Gastrocnemius medialis (tissue), 4 donors: ENCODE results near the gene PLPPR1. TPM values are rescaled to one million over a fixed set of nuclear protein-coding genes. Genes with fewer than 3 reads are reported as not detected.
A peak's percentile ranks its signal among the peaks of the same experiment; 100 is the strongest.

Experiments
- ATAC-seq, 2 donors: fragments of 150-250 bp; one replicate each; pipeline ENCODE4 v1.9.1; 2016
- DNase-seq, 2 donors: peaks; one replicate each; pipeline ENCODE4 v3.0.0-alpha.2; 2019
- H3K27ac ChIP-seq, 4 donors: fragments of 200-600 bp; sonication (generic); 1 replicate in 1 of 4; 2 replicates in 3 of 4; pipeline ENCODE4 v1.5.1; 2016 to 2018; ENCODE audit warnings: mild to moderate bottlenecking in 2 of 4, moderate library complexity in 1 of 4
- H3K27me3 ChIP-seq, 3 donors: fragments of 200-600 bp; sonication (generic) in 2 of 3; 1 replicate in 1 of 3; 2 replicates in 2 of 3; pipeline versions ENCODE4 v1.5.1 to v1.6.0; 2016 to 2019; ENCODE audit warnings: mild to moderate bottlenecking in 1 of 3, moderate library complexity in 1 of 3
- H3K36me3 ChIP-seq, 2 donors: fragments of 200-600 bp; sonication (generic) in 1 of 2; one replicate each; pipeline ENCODE4 v1.5.1; 2017 to 2018
- H3K4me1 ChIP-seq, 2 donors: fragments of 200-600 bp; sonication (generic) in 1 of 2; one replicate each; pipeline ENCODE4 v1.5.1; 2016 to 2017; ENCODE audit warnings: mild to moderate bottlenecking in 2 of 2
- H3K4me3 ChIP-seq, 4 donors: fragments of 200-600 bp; sonication (generic) in 3 of 4; 1 replicate in 1 of 4; 2 replicates in 3 of 4; pipeline ENCODE4 v1.5.1; 2016 to 2019; ENCODE audit warnings: mild to moderate bottlenecking in 2 of 4
- H3K9me3 ChIP-seq, 3 donors: fragments of 200-600 bp; sonication (generic) in 2 of 3; 1 replicate in 1 of 3; 2 replicates in 2 of 3; pipeline ENCODE4 v1.5.1; 2016 to 2019
- CTCF ChIP-seq, 5 experiments: fragments of 450-650 bp in 3 of 5; fragments of 200-600 bp in 2 of 5; sonication (generic) in 2 of 5; IDR thresholded peaks in 4 of 5; conservative IDR thresholded peaks in 1 of 5; 1 replicate in 4 of 5; 2 replicates in 1 of 5; pipeline ENCODE4 v1.5.1; 2016 to 2019; ENCODE audit warnings: antibody characterized with exemption in 5 of 5, mild to moderate bottlenecking in 3 of 5, moderate library complexity in 3 of 5
- POLR2A ChIP-seq, 2 donors: fragments of 450-650 bp; IDR thresholded peaks; one replicate each; pipeline ENCODE4 v1.6.1; 2017; ENCODE audit warnings: antibody characterized with exemption in 2 of 2, mild to moderate bottlenecking in 2 of 2, moderate library complexity in 2 of 2
- in situ Hi-C, 4 donors: fragments of 200-750 bp; cut with MboI; loops; one replicate each; pipeline versions ENCODE4 v1.15.0 to v1.8.0; 2017; ENCODE audit warnings: low sequenced_read_pairs in 4 of 4
- intact Hi-C: fragments of 100-400 bp; cut with DNase I; formaldehyde crosslinking; loops from one replicate; pipeline ENCODE4 v1.15.1; 2023; ENCODE audit warnings: low total_unique reads
- total RNA-seq, 4 donors: library from RNA; depleted of rRNA; stranded (reverse); fragments of >200 nt; gene quantifications; one replicate each; pipeline versions ENCODE4 v1.1.0 to v1.2.3, GENCODE V29; 2016

Gene PLPPR1
- total RNA-seq, 4 donors from 2014 or later, result not detected

GRCh38 chr9:101029315-101030085 is 973 bp downstream of the PLPPR1 start:
- DNase-seq (no peak), ATAC-seq (no peak)
- intact Hi-C loops, result no loop called here
- in situ Hi-C loops, result no loop called here
- peak overlapping the region in 3 of 4 donors; percentile 40 to 56 (median 49) for H3K4me3 ChIP-seq
- peaks cover 22 to 28% (median 22%) of the 10 kb centered on the region in 3 donors for H3K27me3 ChIP-seq
- no peaks in the 10 kb centered on the region for H3K9me3 ChIP-seq
- H3K27ac ChIP-seq, result no peak overlapping the region
- no peaks in the 10 kb centered on the region for H3K36me3 ChIP-seq
- no peaks in the 10 kb centered on the region for H3K4me1 ChIP-seq
- no peak for TF ChIP-seq POLR2A (IDR thresholded peaks at IDR 0.05)
- no peak for TF ChIP-seq CTCF (IDR thresholded peaks at IDR 0.05 in 4 of 5, conservative IDR thresholded peaks at IDR 0.05 in 1 of 5)

DNA sequence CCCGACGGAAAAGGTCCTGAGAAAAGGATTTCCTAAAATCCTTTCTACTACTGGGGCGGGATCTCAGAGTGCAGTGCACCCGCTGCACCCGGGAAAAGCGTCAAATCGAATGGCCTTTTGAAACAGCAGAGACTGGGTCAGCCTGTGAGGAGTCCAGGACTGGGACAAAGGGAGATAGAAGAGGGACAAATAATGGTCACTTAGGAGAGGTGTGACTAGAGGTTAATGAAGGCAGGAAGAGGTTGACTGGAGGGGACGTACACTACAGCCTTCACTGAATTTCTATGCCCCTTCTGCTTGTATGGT is 1.5 kb downstream of the PLPPR1 start:
- no peaks in the 10 kb centered on the region for H3K9me3 ChIP-seq
- no peak overlapping the region for H3K4me3 ChIP-seq
- TF ChIP-seq POLR2A (IDR thresholded peaks at IDR 0.05) (no peak), CTCF (IDR thresholded peaks at IDR 0.05 in 4 of 5, conservative IDR thresholded peaks at IDR 0.05 in 1 of 5) (no peak)
- in situ Hi-C loops, result no loop called here
- H3K36me3 ChIP-seq, result no peaks in the 10 kb centered on the region
- no peaks in the 10 kb centered on the region for H3K4me1 ChIP-seq
- H3K27ac ChIP-seq, result no peak overlapping the region
- H3K27me3 ChIP-seq, result peaks cover 22 to 28% (median 22%) of the 10 kb centered on the region in 3 donors
- DNase-seq, result no peak
- ATAC-seq, result no peak
- intact Hi-C loops, result no loop called here

GRCh38 chr9:101032426-101032825 is 3.9 kb downstream of the PLPPR1 start:
- ATAC-seq (no peak), DNase-seq (no peak)
- H3K9me3 ChIP-seq, result no peaks in the 10 kb centered on the region
- no peaks in the 10 kb centered on the region for H3K4me1 ChIP-seq
- TF ChIP-seq POLR2A (IDR thresholded peaks at IDR 0.05) (no peak), CTCF (IDR thresholded peaks at IDR 0.05 in 4 of 5, conservative IDR thresholded peaks at IDR 0.05 in 1 of 5) (no peak)
- intact Hi-C loops (no loop called here), in situ Hi-C loops (no loop called here)
- H3K36me3 ChIP-seq, result no peaks in the 10 kb centered on the region
- no peak overlapping the region for H3K4me3 ChIP-seq
- peaks cover 8 to 15% (median 10%) of the 10 kb centered on the region in 3 donors for H3K27me3 ChIP-seq
- H3K27ac ChIP-seq, result no peak overlapping the region

DNA sequence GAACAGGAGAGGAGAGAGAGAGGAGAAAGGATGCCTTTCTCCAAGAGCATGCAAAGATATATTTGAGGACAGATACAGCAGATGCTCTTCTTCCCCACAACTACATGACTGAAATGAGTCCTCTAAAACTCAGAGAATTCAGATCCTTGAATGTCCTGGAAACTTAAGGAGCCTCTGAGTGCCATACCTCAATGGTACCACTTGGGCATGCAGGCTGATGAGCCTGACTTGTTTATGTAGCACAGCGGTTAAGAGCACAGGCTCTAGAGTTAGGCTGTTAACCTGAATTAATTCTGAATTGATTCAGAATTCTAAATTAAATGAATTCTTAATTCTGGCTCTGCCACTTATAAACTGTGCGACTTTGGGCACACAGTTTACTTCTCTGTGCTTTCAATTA is 5.7 kb downstream of the PLPPR1 start:
- no peak for TF ChIP-seq POLR2A (IDR thresholded peaks at IDR 0.05)
- TF ChIP-seq CTCF (IDR thresholded peaks at IDR 0.05 in 4 of 5, conservative IDR thresholded peaks at IDR 0.05 in 1 of 5), result no peak
- DNase-seq, result no peak
- intact Hi-C loops (no loop called here), in situ Hi-C loops (no loop called here)
- Histone ChIP-seq H3K4me1 (no peaks in the 10 kb centered on the region), H3K27me3 (peaks cover 3 to 7% (median 4%) of the 10 kb centered on the region in 3 donors), H3K36me3 (no peaks in the 10 kb centered on the region), H3K9me3 (no peaks in the 10 kb centered on the region), H3K4me3 (no peak overlapping the region), H3K27ac (no peak overlapping the region)
- no peak for ATAC-seq

DNA sequence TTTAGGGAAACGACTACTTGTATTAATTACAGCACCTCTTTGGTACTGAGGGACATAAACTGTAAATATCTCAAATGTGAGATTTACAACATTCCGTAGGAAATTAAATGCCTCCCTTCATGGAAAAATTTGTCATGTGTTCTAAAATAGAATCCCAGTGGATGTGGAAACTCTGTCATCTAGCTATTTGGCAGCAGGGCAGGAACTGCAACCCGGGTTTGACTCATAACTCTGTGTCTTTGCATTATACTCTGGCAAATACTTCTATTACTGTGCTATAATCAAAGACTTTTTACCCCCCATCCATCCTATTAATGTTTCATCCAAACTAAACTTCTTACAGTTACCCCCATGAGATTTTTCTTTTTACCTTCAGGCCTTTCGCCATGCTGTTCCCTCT is 6.6 kb downstream of the PLPPR1 start:
- Histone ChIP-seq H3K4me1 (no peaks in the 10 kb centered on the region), H3K27ac (no peak overlapping the region), H3K36me3 (no peaks in the 10 kb centered on the region), H3K4me3 (no peak overlapping the region), H3K9me3 (no peaks in the 10 kb centered on the region), H3K27me3 (peaks cover 0 to 3% (median 0%) of the 10 kb centered on the region in 3 donors)
- in situ Hi-C loops (no loop called here), intact Hi-C loops (no loop called here)
- TF ChIP-seq POLR2A (IDR thresholded peaks at IDR 0.05) (no peak), CTCF (IDR thresholded peaks at IDR 0.05 in 4 of 5, conservative IDR thresholded peaks at IDR 0.05 in 1 of 5) (no peak)
- DNase-seq, result no peak
- ATAC-seq, result no peak
